HG03354 (cell line): ENCODE results near the gene SEPTIN8.

ENCODE experiments used
- ATAC-seq: cut with Tn5 transposase; IDR thresholded peaks from one replicate; pipeline ENCODE4 v1.9.1; 2021; ENCODE audit warnings: mild to moderate bottlenecking; ENCODE audit not compliant: unreplicated experiment, poor library complexity, severe bottlenecking

Gene SEPTIN8

DNA sequence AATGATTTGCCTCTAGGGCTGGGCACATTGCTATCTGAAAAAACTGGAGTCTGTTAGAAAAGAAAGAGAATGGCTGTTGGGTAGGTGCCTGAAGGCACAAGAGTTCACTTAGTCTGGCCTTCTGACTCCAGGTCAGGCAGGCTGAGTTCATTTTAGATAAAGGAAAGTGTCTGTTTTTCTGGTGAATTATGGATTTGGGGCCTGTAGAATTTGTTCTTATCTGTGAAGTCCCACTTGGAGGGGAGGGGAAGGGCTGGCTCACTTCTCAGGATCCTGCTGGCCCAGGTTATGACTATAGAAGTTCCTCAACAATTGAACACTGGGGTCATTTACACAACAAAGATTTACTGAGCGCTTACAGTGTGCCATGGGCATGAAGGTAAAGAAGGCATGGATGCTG lies 11.5 kb upstream of the SEPTIN8 start:
- no peak for ATAC-seq

DNA sequence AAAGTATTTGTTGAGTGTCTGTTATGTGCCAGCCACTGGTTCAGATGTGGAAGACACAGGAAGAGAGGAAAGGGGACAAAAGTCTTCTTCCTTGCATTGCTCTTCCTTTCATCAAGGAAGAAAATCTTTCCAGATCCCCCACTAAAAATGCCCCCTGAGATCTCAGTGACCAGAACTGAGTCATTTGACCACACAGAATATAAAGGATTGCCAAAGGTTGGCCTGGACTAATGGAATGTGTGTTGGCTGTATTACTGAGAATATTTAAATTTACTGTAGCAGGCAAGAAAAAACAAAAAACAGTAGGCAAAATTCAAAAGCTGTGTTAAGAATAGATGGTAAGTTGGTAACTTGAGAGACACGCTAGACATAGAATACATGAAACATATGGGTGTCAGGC lies 10.0 kb upstream of the SEPTIN8 start:
- ATAC-seq: no peak

DNA sequence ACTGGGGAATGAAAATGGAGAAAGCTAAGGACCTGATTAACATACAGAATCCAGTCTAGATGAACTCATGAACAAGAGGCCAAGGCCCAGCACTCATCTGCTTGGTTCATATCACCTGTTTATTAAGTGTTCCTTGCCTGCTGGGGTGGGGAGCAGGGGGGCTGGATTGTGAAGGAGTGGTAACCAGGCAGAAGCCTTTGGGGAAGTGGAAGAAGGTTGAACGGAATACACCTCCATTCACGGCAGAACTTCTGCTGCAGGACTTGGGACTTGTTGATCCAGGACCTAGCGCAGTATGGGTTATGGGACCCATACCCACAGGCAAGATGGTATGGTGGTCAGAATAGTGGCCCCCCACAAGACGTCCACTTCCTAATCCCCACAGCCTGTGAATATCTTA lies 8.8 kb upstream of the SEPTIN8 start:
- no peak for ATAC-seq

DNA sequence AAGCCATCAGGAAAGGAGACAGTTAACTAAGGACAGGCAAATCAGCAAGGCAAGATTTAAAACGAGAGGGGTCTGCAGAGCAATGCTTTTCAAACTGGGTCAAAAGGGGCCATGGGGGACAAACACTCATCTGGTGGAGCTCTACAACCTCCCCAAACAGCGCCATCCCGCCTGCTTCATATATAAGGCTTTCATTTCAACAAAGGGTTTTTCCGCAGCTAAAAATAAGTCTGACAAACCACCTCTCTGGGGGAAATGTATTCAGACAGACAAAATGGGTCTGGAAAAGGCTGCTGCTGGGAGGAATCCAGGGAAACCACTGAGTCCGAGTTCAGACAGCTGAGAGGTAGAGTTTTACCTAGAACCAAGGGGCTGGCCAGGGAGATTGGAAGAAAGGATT lies 8.3 kb upstream of the SEPTIN8 start:
- ATAC-seq: no peak

DNA sequence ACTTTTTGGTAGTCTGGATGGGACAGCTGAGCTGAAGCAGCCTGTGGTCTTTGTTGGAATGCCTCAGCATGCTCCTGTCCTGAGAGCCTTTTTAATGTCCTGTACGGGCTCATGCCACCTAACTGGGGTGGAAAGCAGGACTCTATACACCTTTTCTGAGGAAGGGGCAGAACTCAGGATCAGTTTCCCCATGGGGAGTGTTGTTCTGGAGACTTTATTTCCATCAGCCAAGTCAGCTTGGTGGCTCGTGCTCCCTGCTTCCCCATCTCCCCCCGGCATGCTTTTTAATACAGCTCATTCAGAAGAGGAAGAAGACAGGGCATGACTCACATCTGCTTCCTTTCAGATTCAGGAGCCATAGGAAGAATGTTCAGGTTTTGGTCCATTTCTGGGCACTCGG lies 5.1 kb upstream of the SEPTIN8 start:
- ATAC-seq: no peak

DNA sequence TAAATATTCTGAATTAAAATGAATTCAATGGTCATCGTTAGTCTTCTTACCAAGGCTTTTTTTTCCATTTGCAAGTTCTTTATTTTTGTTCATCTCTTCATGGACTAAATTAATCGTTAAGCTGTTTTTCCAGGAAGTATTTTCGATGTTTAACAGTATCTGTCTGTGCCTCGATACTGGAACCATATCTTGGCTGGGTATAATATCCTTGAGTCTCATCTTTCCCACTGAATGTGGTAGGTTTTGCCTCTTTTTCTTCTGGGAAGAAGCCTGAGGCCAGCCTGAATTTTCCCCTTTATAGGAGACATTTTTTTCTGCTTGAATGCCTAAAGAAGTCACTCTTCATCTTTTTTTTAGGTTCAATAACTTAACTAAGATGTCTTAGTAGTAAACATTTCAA lies 4.0 kb upstream of the SEPTIN8 start:
- no peak for ATAC-seq

DNA sequence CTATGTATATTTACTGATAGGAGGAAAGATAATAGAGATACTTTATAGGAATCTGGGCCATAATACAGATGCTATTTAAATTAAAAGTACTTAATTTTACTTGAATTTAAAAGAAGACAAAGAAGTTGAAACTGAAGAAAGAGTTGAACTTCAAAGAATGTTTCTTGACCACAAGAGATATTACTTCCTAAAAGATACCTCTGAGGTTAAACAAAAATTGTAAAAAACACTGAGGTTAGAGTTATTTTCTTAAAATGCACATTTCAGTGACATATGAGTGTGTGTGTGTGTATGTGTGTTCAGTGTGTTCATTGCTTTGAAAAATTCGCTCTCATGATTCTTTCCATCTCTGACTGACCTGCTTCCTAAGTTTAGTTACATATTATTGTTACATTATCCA lies 3.5 kb upstream of the SEPTIN8 start:
- no peak for ATAC-seq

DNA sequence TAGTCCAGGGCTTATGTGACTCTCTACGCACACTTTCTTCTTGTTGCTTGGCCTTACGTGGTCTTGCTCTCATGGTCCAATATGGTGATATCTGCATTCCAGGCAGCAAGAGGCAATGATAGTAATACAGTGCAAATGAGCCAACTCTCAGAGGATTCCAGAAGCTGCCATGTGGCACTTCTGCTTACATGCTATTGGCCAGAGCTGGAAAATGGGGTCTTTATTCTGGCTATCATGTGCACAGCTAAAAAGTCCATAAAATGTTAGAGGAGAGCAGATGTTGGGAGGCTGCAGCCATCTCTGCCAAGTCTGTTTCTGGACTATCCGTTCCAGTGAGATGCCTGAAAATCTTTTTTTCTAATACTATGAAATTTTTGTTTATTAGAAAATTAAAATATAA lies 2.9 kb upstream of the SEPTIN8 start:
- no peak for ATAC-seq

DNA sequence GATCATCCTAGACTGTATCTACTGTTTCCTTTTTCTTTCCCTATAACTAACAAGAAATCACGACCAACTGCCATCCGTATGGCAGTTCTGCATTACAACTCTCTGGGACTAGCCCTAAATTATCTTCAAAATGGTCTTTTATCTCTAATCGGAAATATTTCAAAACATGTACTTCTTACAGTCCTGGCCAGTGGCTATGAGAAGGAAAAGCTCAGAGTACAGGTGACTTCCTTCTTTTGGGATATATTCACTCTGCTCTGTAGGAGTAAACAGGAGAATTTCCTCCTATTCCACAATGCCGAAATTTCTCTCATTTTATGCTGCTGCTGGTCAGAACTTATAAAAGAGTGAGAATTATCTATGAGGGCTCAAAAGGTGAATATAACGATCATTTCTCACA lies 1.8 kb upstream of the SEPTIN8 start:
- no peak for ATAC-seq

DNA sequence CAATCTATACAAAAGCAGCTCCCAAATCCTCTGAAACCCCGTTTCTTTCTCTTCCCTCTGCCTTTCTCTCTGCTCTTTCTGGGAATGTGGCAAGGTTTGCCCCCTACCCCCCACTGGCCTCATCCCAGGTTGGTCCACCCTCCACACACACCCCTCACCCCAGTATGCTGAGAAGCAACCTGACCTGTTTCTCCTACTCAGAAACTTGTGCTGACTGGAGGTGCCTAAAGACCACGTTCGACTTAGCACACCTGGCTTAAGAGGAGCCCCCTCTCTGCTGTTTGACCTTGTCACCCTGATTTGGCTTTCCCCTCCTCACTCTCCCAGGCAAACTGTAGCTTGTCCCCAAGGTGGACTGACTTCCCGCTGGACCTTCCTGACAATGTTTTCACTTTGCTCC lies 1.1 kb upstream of the SEPTIN8 start:
- ATAC-seq: no peak

DNA sequence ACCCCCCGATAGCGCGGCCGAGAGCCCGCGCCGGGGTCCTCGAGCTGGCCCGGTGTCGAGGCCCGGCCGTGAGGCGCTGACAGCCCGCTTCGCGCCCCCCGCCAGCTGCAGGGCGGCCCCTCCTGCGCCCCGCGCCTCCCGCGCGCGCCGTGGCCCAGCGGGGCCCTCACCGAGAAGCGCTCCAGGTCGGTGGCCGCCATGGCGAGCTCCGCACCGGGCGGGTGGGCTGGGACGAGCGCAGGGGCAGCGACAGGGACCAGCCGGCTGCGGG lies 166 bp downstream of the SEPTIN8 start:
- no peak for ATAC-seq

DNA sequence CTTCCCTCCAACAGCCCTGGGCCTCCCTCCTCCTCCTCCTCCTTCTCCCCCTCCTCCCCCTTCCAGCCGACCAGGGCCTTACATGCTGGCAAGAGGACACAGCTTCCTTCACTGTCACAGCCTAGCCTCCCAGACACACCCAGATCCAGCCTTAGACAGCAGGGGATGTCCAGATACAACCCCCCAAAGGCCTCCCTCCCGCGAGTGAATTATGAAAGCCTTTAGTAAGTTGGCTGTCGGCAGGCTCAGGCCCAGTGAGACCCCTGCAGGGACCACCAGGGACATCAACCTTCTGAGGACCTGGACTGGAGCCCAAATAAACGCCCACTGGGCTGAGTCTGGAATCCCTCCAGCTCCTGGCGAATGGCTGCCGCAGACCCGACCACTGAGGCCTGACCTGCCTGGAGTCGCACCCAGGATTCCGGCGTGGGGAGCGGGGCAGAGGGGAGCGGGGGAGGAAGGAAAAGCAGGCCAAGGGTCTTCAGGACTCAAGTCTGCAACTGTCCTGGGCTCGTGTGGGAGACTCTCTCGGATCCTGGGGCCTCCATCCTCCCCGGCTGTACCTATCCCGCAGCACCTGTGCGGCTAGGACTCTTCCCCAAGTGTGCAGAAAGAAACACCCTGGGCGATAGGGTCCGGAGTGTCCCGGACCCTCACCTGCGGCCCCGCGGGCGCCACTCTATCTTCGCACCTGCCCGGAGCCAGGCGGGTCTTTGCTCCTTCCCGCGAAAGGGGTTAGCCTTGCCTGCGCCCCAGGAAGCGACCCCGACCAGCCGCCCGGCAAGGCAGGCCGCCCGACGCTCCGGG lies 705 bp downstream of the SEPTIN8 start:
- ATAC-seq: peak; percentile 22

DNA sequence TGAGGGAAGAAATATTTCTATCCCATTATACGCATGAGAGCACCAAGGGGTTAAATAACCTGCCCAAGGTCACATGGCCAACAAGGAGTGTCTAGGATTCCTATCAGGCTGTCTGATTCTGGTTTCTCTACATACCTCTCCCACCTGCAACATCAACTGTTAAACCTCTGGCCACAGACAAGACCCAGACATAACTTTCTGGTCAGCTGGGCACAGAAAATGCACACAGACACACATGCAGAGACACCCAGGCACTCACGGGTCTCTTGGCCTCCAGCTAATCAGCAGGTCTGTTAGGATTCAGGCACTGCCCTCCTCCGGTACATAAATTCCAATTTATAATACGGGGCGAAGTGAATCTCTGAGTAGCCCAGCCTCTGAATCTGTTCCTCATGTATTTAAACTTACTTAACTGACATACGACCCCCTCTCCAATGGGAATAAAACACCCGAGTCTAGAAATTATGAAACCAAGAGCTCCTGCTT lies 1.5 kb downstream of the SEPTIN8 start:
- ATAC-seq: no peak

DNA sequence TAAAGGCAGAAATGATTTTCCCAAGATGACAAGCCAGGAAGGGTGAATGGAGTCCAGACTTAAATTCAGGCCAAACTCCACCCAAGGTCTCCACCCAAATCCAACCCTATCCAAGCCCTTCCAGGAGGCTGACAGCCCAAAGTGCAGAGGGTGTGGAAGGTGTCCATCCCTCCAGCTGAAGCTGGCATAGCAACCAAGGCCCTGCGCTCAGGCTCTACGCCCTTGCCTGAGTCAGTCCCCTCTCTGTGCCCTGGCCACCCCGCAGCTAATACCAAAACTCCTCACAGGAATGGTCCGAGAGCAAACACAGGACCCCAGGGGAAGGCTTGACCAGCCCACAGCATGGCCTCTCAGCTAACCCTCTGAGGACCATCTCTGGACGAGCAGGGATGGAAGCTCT lies 2.1 kb downstream of the SEPTIN8 start:
- ATAC-seq: no peak

DNA sequence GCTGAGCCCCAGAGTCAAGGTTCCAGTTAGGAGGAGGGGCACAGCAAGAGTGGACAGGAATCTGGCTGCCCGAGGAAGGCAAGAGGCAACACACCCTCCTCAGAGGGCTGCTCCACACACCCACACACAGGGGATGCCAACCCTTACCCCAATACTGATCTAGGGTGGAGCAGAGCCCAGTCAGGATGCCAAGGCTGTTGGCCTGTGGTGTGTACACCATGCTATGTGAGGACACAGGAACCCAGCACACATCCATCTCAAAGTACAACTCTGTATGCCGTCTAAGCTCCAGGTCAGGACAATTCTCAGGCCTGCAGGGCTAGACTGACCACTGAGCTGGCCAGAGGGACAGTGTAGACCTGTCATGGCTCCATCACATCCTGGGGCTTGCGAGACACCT lies 2.6 kb downstream of the SEPTIN8 start:
- ATAC-seq: no peak

DNA sequence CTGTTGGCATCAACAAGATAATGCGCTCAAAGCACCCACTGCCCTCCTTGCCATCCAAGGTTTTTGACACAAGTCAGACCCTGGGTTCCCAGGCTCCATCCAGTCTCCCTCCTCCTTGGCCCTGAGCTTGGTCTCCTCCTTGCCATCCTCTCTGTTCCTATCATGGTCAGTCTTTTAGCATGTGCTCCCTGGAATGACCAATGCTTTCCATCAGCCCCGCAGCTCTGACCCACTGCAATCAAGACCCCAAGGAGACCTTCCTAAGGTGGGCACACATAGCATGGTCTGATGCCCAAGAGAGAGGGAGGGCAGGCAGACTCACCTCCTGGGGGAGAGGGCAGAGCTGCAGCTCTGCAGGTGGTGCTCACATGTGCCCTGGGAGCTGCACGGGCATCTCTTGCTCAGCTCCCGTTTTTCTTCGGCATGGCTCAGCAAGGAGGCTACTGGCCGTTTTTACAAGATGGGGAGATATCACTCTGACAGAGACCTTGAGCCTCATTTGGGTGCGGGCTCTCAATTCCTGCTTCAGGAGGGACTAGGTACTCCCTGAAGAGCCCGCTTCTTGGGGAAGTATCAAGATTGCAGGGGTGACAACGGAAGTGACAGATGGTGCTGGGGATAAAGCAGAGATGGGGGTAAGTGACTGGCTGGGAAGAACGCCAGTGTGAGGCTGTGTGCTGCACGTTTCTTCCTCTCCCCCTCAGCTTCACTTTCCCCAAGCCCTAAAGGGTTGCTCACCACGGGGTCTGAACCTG lies 3.3 kb downstream of the SEPTIN8 start:
- ATAC-seq: no peak

DNA sequence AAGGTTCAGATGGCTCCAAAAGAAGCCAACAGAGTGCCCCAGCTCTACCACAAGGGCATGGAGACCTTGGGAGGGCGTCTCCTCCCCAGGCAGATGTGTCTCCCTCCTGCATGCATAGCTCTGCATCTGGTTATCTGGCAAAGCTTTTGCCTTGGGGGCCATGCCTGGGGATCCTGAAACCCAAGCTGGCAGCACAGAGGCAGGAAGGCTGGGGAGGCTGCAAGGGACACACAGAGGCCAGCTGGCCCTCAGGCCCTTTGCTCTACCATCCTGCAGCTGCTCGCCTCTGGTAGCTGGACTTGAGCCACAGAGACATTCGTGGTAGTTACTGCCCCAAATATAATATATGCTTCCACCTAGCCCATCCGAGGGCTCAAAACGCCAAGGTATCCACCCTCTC lies 3.9 kb downstream of the SEPTIN8 start:
- ATAC-seq: no peak

DNA sequence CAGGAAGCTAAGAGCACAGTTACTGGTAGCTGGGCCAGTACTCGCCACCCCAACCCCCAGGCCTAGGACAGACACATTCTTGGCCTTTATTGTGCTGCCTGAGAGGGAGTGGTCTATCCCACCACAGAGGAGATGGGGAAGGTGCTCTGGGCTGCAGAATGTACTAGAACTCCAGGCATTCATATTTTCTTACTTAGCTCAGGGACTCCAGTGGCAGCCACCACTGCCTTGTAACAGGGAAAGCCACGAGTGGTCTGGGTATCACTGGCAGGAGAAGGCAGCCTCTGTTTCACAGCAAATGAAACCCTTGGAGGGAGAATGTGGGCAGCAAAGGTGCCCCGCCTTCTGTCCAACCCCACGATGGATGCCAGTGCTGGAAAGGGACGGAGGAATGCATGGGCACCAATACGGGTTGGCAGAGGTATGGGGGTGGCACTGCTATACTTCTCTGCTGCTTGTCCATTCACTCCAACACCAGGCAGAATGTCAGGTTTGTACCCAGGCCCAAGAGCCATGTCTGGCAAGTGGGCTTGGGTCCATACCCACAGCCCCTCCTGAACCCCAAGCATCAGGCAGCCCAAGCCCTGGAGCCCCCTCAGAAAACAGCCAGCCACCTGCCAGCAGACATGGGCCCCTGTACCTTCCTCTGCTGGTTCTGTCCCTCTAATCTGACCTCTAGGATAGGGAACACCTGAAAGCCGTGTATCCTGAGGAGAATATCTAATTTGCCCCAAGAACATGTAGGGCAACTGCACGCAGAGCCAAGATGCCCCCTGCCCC lies 4.6 kb downstream of the SEPTIN8 start:
- no peak for ATAC-seq

DNA sequence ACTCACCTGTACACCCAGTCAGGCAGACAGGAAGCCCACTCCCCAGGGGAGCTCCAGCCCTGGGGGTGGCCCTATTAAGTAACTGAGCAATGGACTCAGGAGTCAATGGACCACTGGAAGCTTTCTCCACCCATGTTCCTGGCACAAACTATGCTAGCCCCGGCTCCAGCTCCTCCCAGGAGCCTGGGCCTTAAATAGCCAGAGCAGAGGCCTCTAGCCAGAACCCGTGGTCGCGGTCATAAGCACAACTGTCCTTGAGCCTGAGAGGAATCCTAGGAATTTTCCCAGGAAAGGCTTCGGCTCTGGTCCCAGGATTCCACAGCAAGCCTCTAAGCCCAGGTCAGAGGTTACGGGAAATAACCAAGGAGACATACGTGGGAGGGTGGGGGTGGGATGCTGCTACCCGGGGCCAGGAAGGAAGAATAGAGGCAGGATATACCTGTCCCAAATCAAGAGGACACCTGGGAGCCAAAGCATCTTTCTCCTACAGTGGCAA lies 5.5 kb downstream of the SEPTIN8 start:
- ATAC-seq: no peak

DNA sequence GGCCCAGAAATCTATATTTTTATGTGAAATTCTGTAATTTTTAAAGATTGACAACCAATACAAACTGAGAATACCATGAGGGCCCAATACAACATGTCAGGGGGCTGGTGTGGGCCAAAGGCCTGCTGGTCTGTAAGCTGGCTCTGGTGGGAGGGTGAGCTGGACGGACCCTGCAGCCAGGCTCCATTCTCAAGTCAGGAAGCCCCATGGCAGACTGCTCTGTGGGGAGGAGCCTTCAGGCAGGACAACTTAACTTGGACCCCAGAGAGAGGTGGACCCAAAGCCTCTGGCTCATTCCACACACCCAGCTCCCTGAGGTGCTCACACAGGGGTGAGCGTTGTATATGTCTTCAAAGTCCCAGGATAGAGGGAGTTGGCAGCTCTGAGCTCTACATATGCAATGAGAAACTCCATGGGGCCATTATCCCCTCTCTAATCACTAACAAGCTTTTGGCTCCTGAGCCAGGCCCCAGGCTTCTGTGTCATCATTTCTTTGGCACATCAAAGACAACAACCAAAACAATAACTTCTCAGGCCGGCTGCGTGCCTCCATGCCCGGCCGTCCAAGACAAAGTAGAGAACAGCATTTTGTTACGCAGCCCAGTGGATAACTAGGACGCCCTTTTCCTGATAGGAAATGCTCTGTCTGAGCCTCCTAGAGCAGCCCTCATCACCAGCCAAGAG lies 6.4 kb downstream of the SEPTIN8 start:
- no peak for ATAC-seq
